ENCODE data around the gene HECTD4. TPM values are rescaled to one million over a fixed set of nuclear protein-coding genes. Genes with fewer than 3 reads are reported as not detected.

Gene HECTD4
- total RNA-seq, 1 donor from 2014 or later, result 63.3 TPM

DNA sequence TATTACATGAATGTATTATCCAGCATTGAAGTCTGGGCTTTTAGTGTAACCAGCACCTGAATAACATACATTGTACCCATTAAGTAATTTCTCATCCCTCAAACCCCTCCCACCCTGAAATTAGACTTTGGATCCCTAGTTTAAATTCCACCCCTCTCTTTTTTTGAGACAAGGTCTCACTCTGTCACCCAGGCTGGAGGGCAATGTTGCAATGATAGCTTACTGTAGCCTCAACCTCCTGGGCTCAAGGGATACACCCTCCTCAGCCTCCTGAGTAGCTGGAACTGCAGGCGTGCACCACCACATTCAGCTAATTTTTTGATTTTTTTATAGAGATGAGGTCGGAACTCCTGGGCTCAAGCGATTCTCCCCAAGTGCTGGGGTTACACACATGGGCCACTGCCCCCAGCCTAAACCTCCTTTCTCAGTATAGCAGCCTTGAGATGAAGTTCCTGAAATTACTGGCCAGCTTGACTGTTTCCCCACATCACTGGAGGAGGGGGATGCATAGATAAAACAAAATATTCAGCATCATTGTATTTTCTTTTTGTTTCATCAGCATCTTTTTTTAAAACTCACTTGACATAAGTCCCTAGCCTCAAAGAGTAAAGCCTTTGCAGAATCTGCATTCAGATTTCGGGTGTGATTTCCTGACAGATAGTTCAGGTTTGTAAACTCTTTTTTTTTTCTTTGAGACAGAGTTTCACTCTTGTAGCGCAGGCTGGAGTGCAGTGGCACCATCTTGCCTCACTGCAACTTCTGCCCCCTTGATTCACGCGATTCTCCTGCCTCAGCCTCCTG is 43.6 kb upstream of the HECTD4 start:
- H3K27ac Mint-ChIP-seq (ENCODE audit: unreplicated experiment), result no peak overlapping the region
- no peak for TF ChIP-seq CTCF (IDR thresholded peaks at IDR 0.05)
- no peak for DNase-seq (ENCODE audit: extremely low spot score, unreplicated experiment)
- peaks cover 15% of the 10 kb centered on the region for H3K4me1 Mint-ChIP-seq (ENCODE audit: unreplicated experiment)
- no peaks in the 10 kb centered on the region for H3K9me3 Mint-ChIP-seq (ENCODE audit: unreplicated experiment)
- H3K27me3 Mint-ChIP-seq (ENCODE audit: unreplicated experiment), result no peaks in the 10 kb centered on the region
- H3K36me3 Mint-ChIP-seq (ENCODE audit: unreplicated experiment), result no peaks in the 10 kb centered on the region
- no peak overlapping the region for H3K4me3 Mint-ChIP-seq (ENCODE audit: unreplicated experiment)

DNA sequence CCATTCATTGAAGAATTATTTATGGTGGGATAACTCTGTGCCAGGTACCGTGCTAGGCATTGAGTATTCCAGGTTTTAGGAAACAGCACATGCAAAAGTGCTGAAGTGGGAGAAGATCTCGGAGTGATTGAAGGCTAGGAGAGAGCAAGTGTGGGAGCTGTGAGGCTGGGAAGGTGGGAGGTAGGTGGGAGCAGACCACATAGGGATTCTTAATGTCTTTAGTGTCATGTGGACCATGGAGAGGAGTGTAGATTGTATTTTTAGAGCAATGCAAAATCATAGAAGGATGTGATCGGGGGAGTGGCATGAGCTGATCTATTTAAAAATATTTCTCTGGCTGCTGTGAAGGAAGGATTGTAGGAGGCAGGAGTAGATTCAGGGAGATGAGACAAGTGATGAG is 41.9 kb upstream of the HECTD4 start:
- no peaks in the 10 kb centered on the region for H3K36me3 Mint-ChIP-seq (ENCODE audit: unreplicated experiment)
- H3K27ac Mint-ChIP-seq (ENCODE audit: unreplicated experiment), result no peak overlapping the region
- no peaks in the 10 kb centered on the region for H3K9me3 Mint-ChIP-seq (ENCODE audit: unreplicated experiment)
- no peak for DNase-seq (ENCODE audit: extremely low spot score, unreplicated experiment)
- TF ChIP-seq CTCF (IDR thresholded peaks at IDR 0.05), result no peak
- peaks cover 30% of the 10 kb centered on the region for H3K4me1 Mint-ChIP-seq (ENCODE audit: unreplicated experiment)
- no peaks in the 10 kb centered on the region for H3K27me3 Mint-ChIP-seq (ENCODE audit: unreplicated experiment)
- H3K4me3 Mint-ChIP-seq (ENCODE audit: unreplicated experiment), result no peak overlapping the region

DNA sequence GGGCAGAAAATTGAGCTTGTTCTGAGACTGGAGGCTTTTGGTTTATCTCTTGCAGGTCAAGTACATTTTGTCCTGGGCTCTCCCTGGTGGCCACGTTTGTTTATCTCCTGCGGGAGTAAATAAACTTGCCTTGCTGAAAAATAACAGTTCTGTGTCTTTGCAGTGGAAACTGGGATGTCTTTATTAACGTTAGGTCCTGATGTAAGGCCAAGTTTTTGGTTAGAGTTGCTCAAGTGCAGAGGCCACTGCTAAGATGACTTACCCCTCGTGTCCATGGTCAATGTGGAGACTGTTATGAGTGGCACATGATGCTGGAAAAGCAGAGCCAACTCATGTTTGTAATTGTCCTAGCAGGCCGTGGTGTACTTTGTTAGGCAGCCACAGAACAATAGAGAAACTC is 40.3 kb upstream of the HECTD4 start:
- no peak for TF ChIP-seq CTCF (IDR thresholded peaks at IDR 0.05)
- H3K27ac Mint-ChIP-seq (ENCODE audit: unreplicated experiment), result peak overlapping the region; percentile 31
- peaks cover 33% of the 10 kb centered on the region for H3K4me1 Mint-ChIP-seq (ENCODE audit: unreplicated experiment)
- no peaks in the 10 kb centered on the region for H3K9me3 Mint-ChIP-seq (ENCODE audit: unreplicated experiment)
- H3K27me3 Mint-ChIP-seq (ENCODE audit: unreplicated experiment), result no peaks in the 10 kb centered on the region
- H3K36me3 Mint-ChIP-seq (ENCODE audit: unreplicated experiment), result no peaks in the 10 kb centered on the region
- no peak for DNase-seq (ENCODE audit: extremely low spot score, unreplicated experiment)
- H3K4me3 Mint-ChIP-seq (ENCODE audit: unreplicated experiment), result no peak overlapping the region

GRCh38 chr12:112421363-112421762 is 39.1 kb upstream of the HECTD4 start:
- no peaks in the 10 kb centered on the region for H3K27me3 Mint-ChIP-seq (ENCODE audit: unreplicated experiment)
- TF ChIP-seq CTCF (IDR thresholded peaks at IDR 0.05), result no peak
- no peak overlapping the region for H3K27ac Mint-ChIP-seq (ENCODE audit: unreplicated experiment)
- no peak overlapping the region for H3K4me3 Mint-ChIP-seq (ENCODE audit: unreplicated experiment)
- no peaks in the 10 kb centered on the region for H3K9me3 Mint-ChIP-seq (ENCODE audit: unreplicated experiment)
- no peaks in the 10 kb centered on the region for H3K36me3 Mint-ChIP-seq (ENCODE audit: unreplicated experiment)
- peaks cover 35% of the 10 kb centered on the region for H3K4me1 Mint-ChIP-seq (ENCODE audit: unreplicated experiment)
- no peak for DNase-seq (ENCODE audit: extremely low spot score, unreplicated experiment)

DNA sequence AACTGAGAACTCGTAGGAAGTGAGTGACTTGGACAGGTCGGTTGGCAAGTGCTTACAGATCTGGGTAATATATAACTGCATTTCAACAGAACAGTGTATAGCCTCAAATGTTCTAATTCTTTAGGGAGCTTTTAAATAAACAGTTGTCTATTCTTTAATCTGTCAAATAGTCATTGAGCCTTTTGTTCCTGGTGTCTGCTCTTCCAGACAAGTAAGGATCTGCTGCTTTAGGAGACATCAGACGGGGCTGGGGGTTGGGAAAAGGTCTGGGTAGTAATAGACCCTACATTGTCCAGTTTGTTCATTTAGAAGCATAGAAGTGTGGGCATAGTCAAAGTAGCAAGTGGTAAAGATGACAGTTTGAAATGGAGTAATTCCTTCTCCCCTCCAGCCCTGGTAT is 38.5 kb upstream of the HECTD4 start:
- H3K4me3 Mint-ChIP-seq (ENCODE audit: unreplicated experiment), result peak overlapping the region; percentile 89
- TF ChIP-seq CTCF (IDR thresholded peaks at IDR 0.05), result no peak
- H3K27ac Mint-ChIP-seq (ENCODE audit: unreplicated experiment), result peak overlapping the region; percentile 97
- no peaks in the 10 kb centered on the region for H3K27me3 Mint-ChIP-seq (ENCODE audit: unreplicated experiment)
- no peaks in the 10 kb centered on the region for H3K36me3 Mint-ChIP-seq (ENCODE audit: unreplicated experiment)
- H3K9me3 Mint-ChIP-seq (ENCODE audit: unreplicated experiment), result no peaks in the 10 kb centered on the region
- DNase-seq (ENCODE audit: extremely low spot score, unreplicated experiment), result no peak
- peaks cover 35% of the 10 kb centered on the region for H3K4me1 Mint-ChIP-seq (ENCODE audit: unreplicated experiment)
